ENCODE results near the gene KIAA0513.

DNA sequence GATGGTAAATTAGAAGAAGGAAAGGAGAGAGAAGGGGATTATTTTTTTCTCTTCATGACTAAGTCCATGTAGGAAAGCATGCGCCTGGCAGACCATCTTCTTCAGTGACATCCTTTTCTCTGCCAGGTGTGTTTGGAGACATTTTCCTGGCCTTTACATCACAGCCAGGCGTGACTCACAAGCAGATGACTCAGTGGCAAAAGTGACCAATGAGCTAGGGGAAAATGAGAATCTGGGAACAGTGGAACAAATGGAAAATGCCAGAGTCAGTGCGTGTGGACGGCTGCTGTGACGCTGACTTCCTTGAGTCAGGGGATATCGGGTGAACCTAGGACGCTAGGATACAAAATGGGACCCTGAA, 9.4 kb downstream of the KIAA0513 start:
- TF ChIP-seq POLR2AphosphoS5 (IDR thresholded peaks at IDR 0.05; ENCODE audit: low read depth, low read length) (no peak), TAF1 (IDR thresholded peaks at IDR 0.05; ENCODE audit: borderline replicate concordance, insufficient read depth, low read length) (no peak)
